IMR-90 (cell line): ENCODE data around the gene ACOX3. TPM values are rescaled to one million over a fixed set of nuclear protein-coding genes. Genes with fewer than 3 reads are reported as not detected.

Source experiments
- ATAC-seq: fragments of 200-7000 bp; cut with Tn5 transposase; 2 replicates; pipeline ENCODE4 v1.9.1; 2020; ENCODE audit warnings: low read depth, mild to moderate bottlenecking, moderate library complexity
- BruUV-seq: library from RNA; stranded (reverse); fragments of 400-500 nt; replicated peaks from 2 replicates; lab custom pipeline; 2021; lab: Mats Ljungman, UMichigan
- CTCF ChIA-PET: fragments of 300-600 bp; formaldehyde crosslinking; extraction: SDS; loops from one replicate; lab custom pipeline; 2021; ENCODE audit warnings: antibody characterized with exemption; lab: Yijun Ruan, JAX
- POLR2A ChIA-PET: fragments of 300-600 bp; sonication (Branson Sonifier 250); formaldehyde crosslinking; loops from one replicate; lab custom pipeline; 2022; ENCODE audit warnings: antibody characterized with exemption; ENCODE audit not compliant: unreplicated experiment; lab: Charles Lee
- DNase-seq: peaks from one replicate; pipeline ENCODE4 v3.0.0; 2013
- H2AFZ ChIP-seq: replicated peaks from 2 replicates; pipeline ENCODE3; 2013; ENCODE audit warnings: low read length, mild to moderate bottlenecking; ENCODE audit not compliant: poor library complexity
- H2AK5ac ChIP-seq: 2 replicates; pipeline ENCODE4 v1.6.1; 2013; ENCODE audit warnings: low read depth, low read length, inconsistent platforms
- H2AK9ac ChIP-seq: replicated peaks from 2 replicates; pipeline ENCODE3; 2013; ENCODE audit warnings: mild to moderate bottlenecking, low read depth, low read length, moderate library complexity; ENCODE audit not compliant: poor library complexity
- H2BK120ac ChIP-seq: 2 replicates; pipeline ENCODE4 v1.6.1; 2013; ENCODE audit warnings: low read depth, low read length, inconsistent platforms
- H2BK15ac ChIP-seq: 3 replicates; pipeline ENCODE4 v1.6.1; 2013; ENCODE audit warnings: low read depth, low read length, inconsistent platforms
- H2BK20ac ChIP-seq: 2 replicates; pipeline ENCODE4 v1.6.1; 2013; ENCODE audit warnings: low read depth, mild to moderate bottlenecking, inconsistent platforms, low read length, moderate library complexity
- H2BK5ac ChIP-seq: 2 replicates; pipeline ENCODE4 v1.6.1; 2013; ENCODE audit warnings: mild to moderate bottlenecking, low read depth, low read length, inconsistent platforms; ENCODE audit not compliant: poor library complexity, severe bottlenecking
- H3K14ac ChIP-seq: replicated peaks from 2 replicates; pipeline ENCODE4 v1.6.1; 2013; ENCODE audit warnings: low read depth, low read length, inconsistent platforms
- H3K18ac ChIP-seq: 2 replicates; pipeline ENCODE4 v1.6.1; 2013; ENCODE audit warnings: low read depth, low read length, control low read depth
- H3K23ac ChIP-seq: 2 replicates; pipeline ENCODE4 v1.6.1; 2013; ENCODE audit warnings: low read depth, low read length, inconsistent platforms
- H3K27ac ChIP-seq: 2 replicates; pipeline ENCODE4 v1.5.1; 2013; ENCODE audit warnings: mild to moderate bottlenecking, control low read depth, low read length; ENCODE audit not compliant: insufficient read depth
- H3K27me3 ChIP-seq: 2 replicates; pipeline ENCODE4 v1.6.1; 2013; ENCODE audit warnings: low read length; ENCODE audit not compliant: control insufficient read depth, insufficient read depth
- H3K36me3 ChIP-seq: 2 replicates; pipeline ENCODE4 v1.6.1; 2013; ENCODE audit warnings: low read length, mixed read lengths; ENCODE audit not compliant: control insufficient read depth, insufficient read depth
- H3K4ac ChIP-seq: 2 replicates; pipeline ENCODE4 v1.6.1; 2013; ENCODE audit warnings: low read depth, low read length, inconsistent platforms
- H3K4me1 ChIP-seq: 2 replicates; pipeline ENCODE4 v1.6.1; 2013; ENCODE audit warnings: low read length, mixed read lengths; ENCODE audit not compliant: control insufficient read depth, insufficient read depth
- H3K4me2 ChIP-seq: 2 replicates; pipeline ENCODE4 v1.6.1; 2013; ENCODE audit warnings: low read depth, mild to moderate bottlenecking, control low read depth, low read length, moderate library complexity
- H3K4me3 ChIP-seq: 2 replicates; pipeline ENCODE4 v1.5.1; 2013; ENCODE audit warnings: low read depth, mild to moderate bottlenecking, control low read depth, low read length, moderate library complexity; ENCODE audit not compliant: insufficient read depth
- H3K56ac ChIP-seq: 2 replicates; pipeline ENCODE4 v1.6.1; 2013; ENCODE audit warnings: low read length, inconsistent platforms; ENCODE audit not compliant: insufficient read depth; ENCODE audit errors: extremely low read depth
- H3K79me1 ChIP-seq, 2 experiments: 2 replicates each; pipeline ENCODE4 v1.6.1; 2013; ENCODE audit warnings: low read length in 2 of 2, inconsistent platforms in 1 of 2, low read depth in 1 of 2
- H3K9ac ChIP-seq: 2 replicates; pipeline ENCODE4 v1.6.1; 2013; ENCODE audit warnings: low read depth, low read length, control low read depth
- H3K9me1 ChIP-seq: 2 replicates; pipeline ENCODE4 v1.6.1; 2013; ENCODE audit warnings: low read length, inconsistent platforms; ENCODE audit not compliant: insufficient read depth
- H3K9me3 ChIP-seq: 2 replicates; pipeline ENCODE4 v1.6.1; 2013; ENCODE audit warnings: low read length; ENCODE audit not compliant: control insufficient read depth, insufficient read depth
- H4K20me1 ChIP-seq: 2 replicates; pipeline ENCODE4 v1.6.1; 2013; ENCODE audit warnings: low read length, inconsistent platforms; ENCODE audit not compliant: insufficient read depth
- H4K5ac ChIP-seq: 2 replicates; pipeline ENCODE4 v1.6.1; 2013; ENCODE audit warnings: mild to moderate bottlenecking, low read depth, low read length, control low read depth
- H4K8ac ChIP-seq, 2 experiments: 2 replicates each; pipeline ENCODE4 v1.6.1; 2013; ENCODE audit warnings: low read depth in 2 of 2, low read length in 2 of 2, control low read depth in 1 of 2, inconsistent platforms in 1 of 2
- H4K91ac ChIP-seq: 2 replicates; pipeline ENCODE4 v1.6.1; 2013; ENCODE audit warnings: low read depth, low read length, inconsistent platforms; ENCODE audit not compliant: insufficient read depth
- BHLHE40 ChIP-seq: fragments of 150-350 bp; IDR thresholded peaks from 2 replicates; pipeline ENCODE4 v1.6.1; 2016; ENCODE audit warnings: mild to moderate bottlenecking, low read depth, low read length
- CEBPB ChIP-seq: IDR thresholded peaks from 2 replicates; pipeline ENCODE4 v1.6.1; 2012; ENCODE audit warnings: low read depth, low read length, improper control_type of control experiment
- RCOR1 ChIP-seq: IDR thresholded peaks from 2 replicates; pipeline ENCODE4 v1.6.1; 2012; ENCODE audit warnings: mild to moderate bottlenecking, low read length, improper control_type of control experiment; ENCODE audit not compliant: insufficient replicate concordance
- WGBS, 2 experiments: methylation state at CpG; one replicate each; pipeline versions ENCODE4 v1.1.5 to v1.1.7; 2013; ENCODE audit warnings: missing lambda C conversion rate in 2 of 2; ENCODE audit not compliant: insufficient read length in 1 of 2; ENCODE audit errors: extremely low coverage in 2 of 2; 5-methylcytosine and 5-hydroxymethylcytosine counted together
- dilution Hi-C: fragments of 300-500 bp; cut with HindIII; formaldehyde crosslinking; loops from one replicate; pipeline ENCODE4 v1.14.3; 2018; ENCODE audit warnings: low sequenced_read_pairs; ENCODE audit not compliant: unreplicated experiment
- in situ Hi-C: fragments of 300-500 bp; cut with MboI; formaldehyde crosslinking; loops from 3 replicates; pipeline ENCODE4 v1.14.3; 2019; ENCODE audit warnings: low sequenced_read_pairs, inconsistent platforms, mixed read lengths
- intact Hi-C: fragments of 100-400 bp; cut with micrococcal nuclease; formaldehyde crosslinking; loops from 2 replicates; pipeline ENCODE4 v1.10.0; 2022
- polyA plus RNA-seq, 3 experiments: library from polyadenylated mRNA; depleted of rRNA; stranded (reverse); fragments of >200 nt; gene quantifications; 2 replicates each; pipeline ENCODE4 v1.2.3, GENCODE V29; 2012; ENCODE audit warnings: low replicate concordance in 1 of 3
- total RNA-seq: library from RNA; depleted of rRNA; stranded (reverse); fragments of >200 nt; gene quantifications from 2 replicates; pipeline ENCODE4 v1.2.3, GENCODE V29; 2012
- TF ChIP-seq, protein P1 (sequence below): conservative IDR thresholded peaks from 2 replicates; pipeline ENCODE4 v1.5.1; 2012; ENCODE audit warnings: mild to moderate bottlenecking, low read depth, low read length, improper control_type of control experiment
- TF ChIP-seq, protein P2 (sequence below): fragments of 150-350 bp; IDR thresholded peaks from 2 replicates; pipeline ENCODE4 v1.6.1; 2016; ENCODE audit warnings: low read depth, mild to moderate bottlenecking, low read length, moderate library complexity, borderline replicate concordance

Gene ACOX3
- total and polyA plus RNA-seq, 2 of the 4 experiments (the other 2 are of a cell fraction): 15.2 to 25.8 TPM

DNA sequence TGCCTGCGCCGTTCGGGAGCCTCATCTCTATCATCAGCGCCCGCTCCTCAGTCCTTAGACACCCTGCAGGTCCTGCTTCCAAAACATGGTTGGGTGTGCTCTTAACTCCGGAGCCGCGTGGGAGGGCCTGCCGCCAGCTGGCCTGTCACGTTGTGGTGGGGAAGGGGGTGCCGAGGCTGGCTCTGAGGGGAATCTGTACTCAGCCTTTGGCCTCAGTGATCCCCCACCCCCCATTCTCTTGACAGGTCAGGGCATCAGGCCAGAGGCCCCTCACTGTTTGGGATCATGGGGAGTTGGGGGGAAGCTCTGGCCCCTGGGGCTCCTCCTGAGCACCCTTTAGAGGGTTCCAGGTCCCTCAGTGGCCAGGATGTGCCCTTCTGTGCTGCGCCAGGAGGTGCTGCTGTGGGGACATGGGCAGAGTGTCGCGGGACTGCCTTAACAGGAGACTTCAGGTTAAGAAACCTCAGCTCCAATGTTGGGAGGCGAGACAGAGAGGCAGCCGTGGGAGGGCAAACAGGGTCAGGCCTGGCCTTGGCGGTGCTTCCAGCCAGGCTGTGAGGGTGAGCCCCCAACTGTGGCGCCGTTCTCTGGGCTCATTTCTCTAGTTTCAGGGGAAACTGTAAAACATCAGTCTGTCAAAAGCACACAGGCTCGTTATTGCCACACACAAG is 33.5 kb upstream of the ACOX3 start:
- peak overlapping the region; percentile 93 for H2AK5ac ChIP-seq
- POLR2A ChIA-PET: no interaction called here
- TF ChIP-seq, protein P1, sequence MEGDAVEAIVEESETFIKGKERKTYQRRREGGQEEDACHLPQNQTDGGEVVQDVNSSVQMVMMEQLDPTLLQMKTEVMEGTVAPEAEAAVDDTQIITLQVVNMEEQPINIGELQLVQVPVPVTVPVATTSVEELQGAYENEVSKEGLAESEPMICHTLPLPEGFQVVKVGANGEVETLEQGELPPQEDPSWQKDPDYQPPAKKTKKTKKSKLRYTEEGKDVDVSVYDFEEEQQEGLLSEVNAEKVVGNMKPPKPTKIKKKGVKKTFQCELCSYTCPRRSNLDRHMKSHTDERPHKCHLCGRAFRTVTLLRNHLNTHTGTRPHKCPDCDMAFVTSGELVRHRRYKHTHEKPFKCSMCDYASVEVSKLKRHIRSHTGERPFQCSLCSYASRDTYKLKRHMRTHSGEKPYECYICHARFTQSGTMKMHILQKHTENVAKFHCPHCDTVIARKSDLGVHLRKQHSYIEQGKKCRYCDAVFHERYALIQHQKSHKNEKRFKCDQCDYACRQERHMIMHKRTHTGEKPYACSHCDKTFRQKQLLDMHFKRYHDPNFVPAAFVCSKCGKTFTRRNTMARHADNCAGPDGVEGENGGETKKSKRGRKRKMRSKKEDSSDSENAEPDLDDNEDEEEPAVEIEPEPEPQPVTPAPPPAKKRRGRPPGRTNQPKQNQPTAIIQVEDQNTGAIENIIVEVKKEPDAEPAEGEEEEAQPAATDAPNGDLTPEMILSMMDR: no peak
- TF ChIP-seq BHLHE40 (no peak), RCOR1 (no peak), CEBPB (no peak)
- TF ChIP-seq, protein P2, sequence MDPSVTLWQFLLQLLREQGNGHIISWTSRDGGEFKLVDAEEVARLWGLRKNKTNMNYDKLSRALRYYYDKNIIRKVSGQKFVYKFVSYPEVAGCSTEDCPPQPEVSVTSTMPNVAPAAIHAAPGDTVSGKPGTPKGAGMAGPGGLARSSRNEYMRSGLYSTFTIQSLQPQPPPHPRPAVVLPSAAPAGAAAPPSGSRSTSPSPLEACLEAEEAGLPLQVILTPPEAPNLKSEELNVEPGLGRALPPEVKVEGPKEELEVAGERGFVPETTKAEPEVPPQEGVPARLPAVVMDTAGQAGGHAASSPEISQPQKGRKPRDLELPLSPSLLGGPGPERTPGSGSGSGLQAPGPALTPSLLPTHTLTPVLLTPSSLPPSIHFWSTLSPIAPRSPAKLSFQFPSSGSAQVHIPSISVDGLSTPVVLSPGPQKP: no peak
- H3K56ac ChIP-seq: no peak overlapping the region
- no peak overlapping the region for H3K4me2 ChIP-seq
- no TSS peak for BruUV-seq
- WGBS, 2 experiments: 92% methylated on average over 2 of the region's 20 CpGs; no CpG with 5 or more reads in 1 of the 2 experiments
- peak overlapping the region; percentile 87 for H2AK9ac ChIP-seq
- dilution Hi-C loops (no loop called here), in situ Hi-C loops (no loop called here), intact Hi-C loops (loop anchor here (2.0 kb wide), 2 partner anchors 33 to 61 kb away; no protein-coding TSS in a partner anchor)
- peaks cover 16% of the 10 kb centered on the region for H3K9me1 ChIP-seq
- no peak overlapping the region for H2BK15ac ChIP-seq
- peaks cover 0 to 12% of the 10 kb centered on the region in 2 experiments; a peak in 1 of 4 replicates for H3K79me1 ChIP-seq
- peaks cover 25% of the 10 kb centered on the region for H3K4me1 ChIP-seq
- no peak overlapping the region for H4K8ac ChIP-seq
- no peaks in the 10 kb centered on the region for H3K9me3 ChIP-seq
- peaks cover 21% of the 10 kb centered on the region for H3K36me3 ChIP-seq
- H3K18ac ChIP-seq: no peak overlapping the region; the same call in 1 of the 2 replicates
- peak overlapping the region; percentile 89; the same call in 1 of the 2 replicates for H2BK120ac ChIP-seq
- CTCF ChIA-PET: interaction anchor here (0.6 kb wide), 1 partner anchor 117 kb away, joined by 3 read pairs; no protein-coding TSS in a partner anchor
- no peak overlapping the region for H3K9ac ChIP-seq
- no peak overlapping the region; the same call in 1 of the 2 replicates for H4K5ac ChIP-seq
- no peak overlapping the region for H3K27ac ChIP-seq
- H3K14ac ChIP-seq: no peak overlapping the region
- H4K20me1 ChIP-seq: peaks cover 34% of the 10 kb centered on the region
- H2BK5ac ChIP-seq: no peak overlapping the region
- H3K27me3 ChIP-seq: no peaks in the 10 kb centered on the region
- no peak overlapping the region for H3K23ac ChIP-seq
- peak overlapping the region; percentile 69 for H2AFZ ChIP-seq
- DNase-seq (no peak), ATAC-seq (no peak)
- peak overlapping the region; percentile 83 for H3K4ac ChIP-seq
- H3K4me3 ChIP-seq: no peak overlapping the region
- no peak overlapping the region for H4K91ac ChIP-seq
- H2BK20ac ChIP-seq: no peak overlapping the region
